ENCODE results near the gene LRRC4B. TPM values are rescaled to one million over a fixed set of nuclear protein-coding genes. Genes with fewer than 3 reads are reported as not detected.
A peak's percentile ranks its signal among the peaks of the same experiment; 100 is the strongest.

The LRRC4B gene
- total RNA-seq, 4 donors from 2014 or later, result 0.18 to 1.5 (median 0.44) TPM

DNA sequence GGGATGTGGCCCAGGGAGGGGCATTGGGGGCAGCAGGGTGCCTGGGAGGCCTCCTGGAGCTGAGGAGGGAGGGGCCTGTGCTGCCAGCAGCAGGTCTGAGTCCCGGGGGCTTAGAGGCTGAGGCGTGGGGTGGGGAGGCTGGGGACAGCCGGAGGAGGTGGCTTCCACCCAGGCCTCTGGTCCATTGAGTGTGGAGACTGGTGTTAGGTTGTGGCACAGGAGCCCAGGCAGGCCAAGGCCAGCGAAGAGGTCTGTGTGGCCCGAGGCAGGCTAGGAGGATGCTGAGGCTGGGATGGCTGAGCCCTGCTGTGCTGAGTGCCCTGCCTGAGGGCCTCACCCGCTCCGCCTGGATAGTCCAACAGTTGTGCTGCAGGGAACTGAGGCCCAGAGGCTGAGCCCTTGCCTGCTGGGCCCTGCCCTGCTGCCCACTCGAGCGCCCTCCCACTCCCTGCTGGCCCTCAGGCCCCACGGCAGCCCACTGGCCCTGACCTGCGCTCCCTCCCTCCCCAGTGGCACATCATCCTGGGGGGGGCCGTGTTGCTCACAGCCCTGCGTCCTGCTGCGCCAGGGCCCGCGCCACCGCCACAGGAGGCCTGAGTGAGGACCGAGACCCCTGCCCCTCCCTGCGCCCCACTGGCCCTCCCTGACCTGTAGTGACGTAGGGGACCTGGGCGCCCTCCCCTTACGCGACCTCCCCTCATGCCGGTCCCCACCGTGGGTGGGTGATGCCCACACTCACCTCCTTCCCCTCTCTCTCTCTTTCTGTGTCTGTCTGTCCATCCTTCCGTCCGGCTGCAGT, 86.7 kb downstream of the LRRC4B start:
- 75 to 96% methylated on average over 8 to 11 of the region's 27 CpGs for WGBS, 2 donors
- peaks cover 0 to 75% (median 13%) of the 10 kb centered on the region in 3 donors for H3K36me3 ChIP-seq
- H3K27ac ChIP-seq, result no peak overlapping the region
- no peaks in the 10 kb centered on the region for H3K9me3 ChIP-seq
- no peak for DNase-seq
- TF ChIP-seq, protein P1, sequence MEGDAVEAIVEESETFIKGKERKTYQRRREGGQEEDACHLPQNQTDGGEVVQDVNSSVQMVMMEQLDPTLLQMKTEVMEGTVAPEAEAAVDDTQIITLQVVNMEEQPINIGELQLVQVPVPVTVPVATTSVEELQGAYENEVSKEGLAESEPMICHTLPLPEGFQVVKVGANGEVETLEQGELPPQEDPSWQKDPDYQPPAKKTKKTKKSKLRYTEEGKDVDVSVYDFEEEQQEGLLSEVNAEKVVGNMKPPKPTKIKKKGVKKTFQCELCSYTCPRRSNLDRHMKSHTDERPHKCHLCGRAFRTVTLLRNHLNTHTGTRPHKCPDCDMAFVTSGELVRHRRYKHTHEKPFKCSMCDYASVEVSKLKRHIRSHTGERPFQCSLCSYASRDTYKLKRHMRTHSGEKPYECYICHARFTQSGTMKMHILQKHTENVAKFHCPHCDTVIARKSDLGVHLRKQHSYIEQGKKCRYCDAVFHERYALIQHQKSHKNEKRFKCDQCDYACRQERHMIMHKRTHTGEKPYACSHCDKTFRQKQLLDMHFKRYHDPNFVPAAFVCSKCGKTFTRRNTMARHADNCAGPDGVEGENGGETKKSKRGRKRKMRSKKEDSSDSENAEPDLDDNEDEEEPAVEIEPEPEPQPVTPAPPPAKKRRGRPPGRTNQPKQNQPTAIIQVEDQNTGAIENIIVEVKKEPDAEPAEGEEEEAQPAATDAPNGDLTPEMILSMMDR (IDR thresholded peaks at IDR 0.05), result no peak
- no peak for TF ChIP-seq POLR2A (IDR thresholded peaks at IDR 0.05)
- intact Hi-C loops (cut with DNase I), result no loop called here
- H3K4me3 ChIP-seq, result no peak overlapping the region
- H3K4me1 ChIP-seq, result peaks cover 9 to 21% (median 10%) of the 10 kb centered on the region in 3 donors
- peaks cover 0 to 5% (median 0%) of the 10 kb centered on the region in 4 donors for H3K27me3 ChIP-seq

DNA sequence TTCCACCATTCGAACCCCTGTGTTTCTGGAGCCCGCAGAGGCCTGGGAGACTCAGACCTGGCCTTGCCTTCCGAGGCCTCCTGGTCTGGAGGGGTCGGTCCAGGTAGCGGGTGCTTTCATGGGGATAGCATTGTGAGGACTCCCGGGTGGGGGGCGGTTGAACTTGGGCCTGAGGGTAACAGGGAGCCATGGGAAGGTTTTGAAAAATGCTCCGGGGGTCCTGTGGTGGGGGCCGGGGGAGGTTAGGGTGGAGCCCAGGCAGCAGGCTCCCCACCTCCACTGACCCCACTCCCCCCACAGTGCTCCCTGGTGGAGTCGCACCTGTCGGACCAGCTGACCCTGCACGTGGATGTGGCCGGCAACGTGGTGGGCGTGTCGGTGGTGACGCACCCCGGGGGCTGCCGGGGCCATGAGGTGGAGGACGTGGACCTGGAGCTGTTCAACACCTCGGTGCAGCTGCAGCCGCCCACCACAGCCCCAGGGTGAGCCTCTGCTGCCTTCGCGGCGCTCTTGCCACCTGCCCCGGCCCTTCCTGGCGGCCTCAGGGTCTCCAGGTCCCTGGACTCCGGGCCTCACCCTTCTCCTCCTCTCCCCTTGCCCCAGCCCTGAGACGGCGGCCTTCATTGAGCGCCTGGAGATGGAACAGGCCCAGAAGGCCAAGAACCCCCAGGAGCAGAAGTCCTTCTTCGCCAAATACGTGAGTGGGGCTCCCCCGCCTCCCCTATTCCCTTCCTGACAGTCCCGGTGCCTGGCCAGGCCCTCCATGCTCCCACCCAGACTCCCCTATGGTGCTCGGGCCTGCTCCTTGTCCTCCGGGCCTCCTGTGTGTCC, 87.7 kb downstream of the LRRC4B start:
- whole genome bisulfite sequencing, 2 donors, result 96 to 100% methylated on average over 3 to 8 of the region's 37 CpGs
- intact Hi-C loops (cut with DNase I), result no loop called here

DNA sequence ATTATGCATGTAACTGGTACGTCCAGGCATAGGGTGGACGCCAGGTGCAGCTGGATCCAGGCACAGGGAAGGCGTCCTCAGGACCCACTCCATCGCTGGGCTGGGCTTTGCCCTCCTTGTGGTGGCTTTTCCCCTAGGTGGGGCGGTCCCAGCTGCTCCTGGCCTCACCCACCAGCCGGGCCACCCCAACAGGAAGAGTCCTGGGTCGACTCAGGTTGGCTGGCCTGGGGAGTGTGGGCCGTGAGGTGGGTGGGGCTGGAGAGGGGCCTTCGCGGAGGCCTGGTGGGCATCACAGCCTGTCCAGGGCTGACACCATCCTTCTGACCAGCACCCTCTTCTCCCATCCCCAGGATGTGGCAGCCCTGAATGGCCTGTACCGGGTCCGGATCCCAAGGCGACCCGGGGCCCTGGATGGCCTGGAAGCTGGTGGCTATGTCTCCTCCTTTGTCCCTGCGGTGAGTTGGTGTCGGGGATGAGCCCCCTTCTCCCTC, 88.4 kb downstream of the LRRC4B start:
- no peak overlapping the region for H3K27ac ChIP-seq
- DNase-seq, result no peak
- 89 to 90% methylated on average over 3 to 5 of the region's 16 CpGs for WGBS, 2 donors
- H3K27me3 ChIP-seq, result no peaks in the 10 kb centered on the region
- H3K9me3 ChIP-seq, result no peaks in the 10 kb centered on the region
- H3K4me3 ChIP-seq, result no peak overlapping the region
- H3K4me1 ChIP-seq, result peaks cover 9 to 29% (median 10%) of the 10 kb centered on the region in 3 donors
- intact Hi-C loops (cut with DNase I), result no loop called here
- H3K36me3 ChIP-seq, result peaks cover 0 to 70% (median 13%) of the 10 kb centered on the region in 3 donors
- TF ChIP-seq, protein P1 (IDR thresholded peaks at IDR 0.05), result no peak
- TF ChIP-seq POLR2A (IDR thresholded peaks at IDR 0.05), result no peak

More for the DNA sequence above, 87.7 kb downstream of the LRRC4B start:
- H3K4me1 ChIP-seq, result peaks cover 9 to 29% (median 10%) of the 10 kb centered on the region in 3 donors
- no peaks in the 10 kb centered on the region for H3K9me3 ChIP-seq
- no peak overlapping the region for H3K27ac ChIP-seq
- TF ChIP-seq, protein P1 (IDR thresholded peaks at IDR 0.05), result no peak
- TF ChIP-seq POLR2A (IDR thresholded peaks at IDR 0.05), result no peak
- no peak for DNase-seq
- no peaks in the 10 kb centered on the region for H3K27me3 ChIP-seq
- H3K4me3 ChIP-seq, result no peak overlapping the region
- peaks cover 0 to 75% (median 13%) of the 10 kb centered on the region in 3 donors for H3K36me3 ChIP-seq

DNA sequence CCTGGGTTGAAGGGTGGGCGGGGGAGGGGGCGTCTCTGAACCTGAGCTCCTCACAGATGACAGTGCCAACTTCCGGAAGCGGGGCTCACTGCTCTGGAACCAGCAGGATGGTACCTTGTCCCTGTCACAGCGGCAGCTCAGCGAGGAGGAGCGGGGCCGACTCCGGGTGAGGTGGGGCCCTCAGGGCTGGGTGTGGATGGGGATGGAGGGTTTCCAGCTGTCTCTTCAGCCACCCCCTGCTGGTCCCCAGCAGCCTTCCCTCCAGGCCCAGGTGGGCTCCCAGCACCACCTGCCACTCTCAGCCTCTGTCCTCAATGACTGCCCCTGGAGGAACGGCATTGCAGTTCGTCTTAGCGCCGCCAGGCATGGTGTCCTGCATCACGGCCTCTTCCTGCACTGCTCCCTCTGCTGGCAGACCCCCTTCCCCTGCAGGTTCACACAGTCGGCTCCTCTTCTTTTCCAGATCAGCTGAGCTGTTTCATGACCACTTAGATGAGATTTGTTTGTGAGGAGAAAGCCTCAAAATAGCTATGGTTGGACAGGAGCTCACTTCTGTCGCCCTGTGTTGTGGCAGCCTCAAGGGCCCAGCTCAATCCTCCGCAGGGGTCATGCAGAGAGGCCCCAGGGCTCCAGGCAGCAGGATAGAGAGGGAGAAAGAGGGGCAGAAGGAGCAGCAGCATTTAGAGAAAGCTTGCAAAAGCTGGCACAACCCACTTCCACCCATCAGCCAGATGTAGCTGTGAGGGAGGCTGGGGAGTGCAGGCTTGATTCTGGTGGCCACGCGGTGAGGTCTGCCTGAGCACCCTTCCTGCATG, 89.1 kb downstream of the LRRC4B start:
- intact Hi-C loops (cut with DNase I), result no loop called here
- no peak overlapping the region for H3K4me3 ChIP-seq
- no peak for DNase-seq
- no peaks in the 10 kb centered on the region for H3K27me3 ChIP-seq
- no peak overlapping the region for H3K27ac ChIP-seq
- TF ChIP-seq POLR2A (IDR thresholded peaks at IDR 0.05), result no peak
- TF ChIP-seq, protein P1 (IDR thresholded peaks at IDR 0.05), result peak in 2 of 6 experiments; percentile 14 to 40
- WGBS, 2 donors, result 70 to 75% methylated on average over 5 to 14 of the region's 19 CpGs
- H3K4me1 ChIP-seq, result peaks cover 9 to 29% (median 10%) of the 10 kb centered on the region in 3 donors
- H3K36me3 ChIP-seq, result peaks cover 0 to 63% (median 13%) of the 10 kb centered on the region in 3 donors
- no peaks in the 10 kb centered on the region for H3K9me3 ChIP-seq
